Suprapubic skin (tissue), 4 donors: ENCODE data around the gene ZC2HC1B.

Experiments used
- CTCF ChIP-seq, 2 donors: fragments of 200-600 bp in 1 of 2; fragments of 450-650 bp in 1 of 2; sonication (generic) in 1 of 2; IDR thresholded peaks; one replicate each; pipeline ENCODE4 v1.5.1; 2016 to 2019; ENCODE audit warnings: antibody characterized with exemption in 2 of 2, mild to moderate bottlenecking in 1 of 2, moderate library complexity in 1 of 2
- EP300 ChIP-seq: sonication (generic); formaldehyde crosslinking; IDR thresholded peaks from one replicate; pipeline ENCODE4 v1.6.1; 2017; ENCODE audit warnings: antibody characterized with exemption
- POLR2A ChIP-seq, 2 donors: fragments of 450-650 bp; IDR thresholded peaks; one replicate each; pipeline ENCODE4 v1.6.1; 2017; ENCODE audit warnings: antibody characterized with exemption in 2 of 2, mild to moderate bottlenecking in 2 of 2, moderate library complexity in 2 of 2
- POLR2AphosphoS5 ChIP-seq, 3 donors: sonication (generic); formaldehyde crosslinking; IDR thresholded peaks; one replicate each; pipeline ENCODE4 v1.6.1; 2017; ENCODE audit warnings: antibody characterized with exemption in 3 of 3

DNA sequence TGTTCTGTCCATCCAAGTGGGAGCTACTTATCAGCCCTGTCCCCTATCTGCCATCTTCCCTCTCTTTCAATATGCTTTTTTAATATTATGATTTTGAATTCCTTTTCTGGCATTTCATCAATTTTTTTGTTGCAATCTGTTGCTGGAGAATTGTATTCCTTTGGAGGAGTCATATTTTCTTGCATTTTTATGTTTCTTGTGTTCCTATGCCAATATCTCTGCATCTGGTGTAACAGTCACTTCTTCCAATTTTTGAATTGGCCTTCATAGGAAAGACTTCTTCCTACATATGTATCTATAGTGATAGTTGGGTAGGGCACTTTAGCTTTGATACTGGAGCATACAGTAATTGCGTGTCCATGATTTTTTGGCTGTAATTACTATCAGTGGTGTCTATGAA lies 70.1 kb downstream of the ZC2HC1B start:
- TF ChIP-seq CTCF (IDR thresholded peaks at IDR 0.05) (no peak), EP300 (no peak), POLR2A (IDR thresholded peaks at IDR 0.05) (no peak), POLR2AphosphoS5 (IDR thresholded peaks at IDR 0.05) (no peak)
